Skeletal muscle satellite cell (primary cell): ENCODE data around the gene WDR7.

Experiments used
- H3K27me3 ChIP-seq: 2 replicates; pipeline ENCODE4 v1.7.0; 2013; ENCODE audit warnings: low read length; ENCODE audit not compliant: control insufficient read depth, insufficient read depth
- H3K36me3 ChIP-seq: 2 replicates; pipeline ENCODE4 v1.7.0; 2013; ENCODE audit warnings: mild to moderate bottlenecking, control low read depth, low read length; ENCODE audit not compliant: insufficient read depth
- H3K4me1 ChIP-seq: 2 replicates; pipeline ENCODE4 v1.7.0; 2013; ENCODE audit warnings: low read length; ENCODE audit not compliant: control insufficient read depth, insufficient read depth
- H3K4me2 ChIP-seq: 2 replicates; pipeline ENCODE4 v1.7.0; 2013; ENCODE audit warnings: mild to moderate bottlenecking, low read length
- H3K4me3 ChIP-seq: 2 replicates; pipeline ENCODE4 v1.7.0; 2013; ENCODE audit warnings: low read length
- H3K9ac ChIP-seq: 2 replicates; pipeline ENCODE4 v1.7.0; 2013; ENCODE audit warnings: mild to moderate bottlenecking, low read depth, low read length, moderate library complexity
- H3K9me3 ChIP-seq: replicated peaks from 2 replicates; pipeline ENCODE4 v1.7.0; 2013; ENCODE audit warnings: mild to moderate bottlenecking, control low read depth, low read length

The WDR7 gene

DNA sequence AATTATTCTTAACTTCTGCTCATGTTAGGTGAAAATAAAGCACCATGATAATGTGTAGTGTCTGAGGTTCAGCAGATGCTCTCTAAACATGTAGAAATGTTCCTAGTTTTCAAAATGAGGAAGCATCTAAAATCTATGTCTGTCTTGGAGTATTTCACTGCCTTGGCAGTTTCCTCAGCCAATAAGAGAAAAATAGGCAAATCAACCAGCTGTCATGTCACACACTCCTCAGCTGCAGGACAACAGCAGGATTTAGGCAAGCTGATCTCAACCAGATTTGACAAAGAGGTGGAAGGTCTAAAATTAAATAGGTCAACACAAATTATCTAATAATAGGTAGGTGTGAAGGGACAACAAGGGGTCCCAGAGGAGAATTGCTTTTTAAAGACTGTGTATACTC, 331.6 kb downstream of the WDR7 start:
- no peaks in the 10 kb centered on the region for H3K36me3 ChIP-seq
- H3K27me3 ChIP-seq = no peaks in the 10 kb centered on the region
- no peak overlapping the region for H3K9ac ChIP-seq
- H3K9me3 ChIP-seq = no peaks in the 10 kb centered on the region
- H3K4me1 ChIP-seq = no peaks in the 10 kb centered on the region
- no peak overlapping the region for H3K4me3 ChIP-seq
- no peak overlapping the region for H3K4me2 ChIP-seq

DNA sequence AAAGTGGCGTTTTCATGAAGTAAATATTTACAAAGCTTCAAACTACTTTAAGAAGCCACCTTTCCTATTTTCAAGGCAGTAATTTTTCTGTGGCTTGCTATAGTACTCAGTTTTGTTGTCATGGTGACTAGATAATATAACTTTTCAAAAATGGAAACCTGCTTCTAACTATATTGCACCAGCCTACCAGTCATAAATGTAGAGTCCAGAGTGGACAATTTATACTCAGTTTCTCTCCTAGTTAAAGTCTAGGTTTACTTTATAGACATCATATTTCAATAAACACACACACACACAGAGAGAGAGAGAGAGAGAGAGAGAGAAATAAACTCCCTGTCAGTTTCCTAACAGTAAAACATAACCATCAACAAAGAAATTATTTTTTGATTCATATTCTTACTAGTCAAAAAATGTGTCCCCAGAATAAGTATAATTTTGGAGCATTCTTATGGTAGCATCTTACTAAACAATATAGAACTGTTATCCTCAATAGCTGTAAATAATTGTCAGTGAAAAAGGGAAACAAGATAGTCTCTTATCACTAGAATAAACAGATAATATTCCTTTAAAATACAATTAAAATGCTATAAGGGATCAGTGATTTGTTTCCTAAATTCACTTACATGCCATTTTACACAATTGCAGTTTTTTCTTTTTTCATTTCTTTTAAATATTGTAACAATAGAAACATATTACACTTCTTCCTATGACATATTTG, 332.3 kb downstream of the WDR7 start:
- no peak overlapping the region for H3K4me2 ChIP-seq
- H3K36me3 ChIP-seq = no peaks in the 10 kb centered on the region
- no peak overlapping the region for H3K4me3 ChIP-seq
- H3K27me3 ChIP-seq = no peaks in the 10 kb centered on the region
- no peak overlapping the region for H3K9ac ChIP-seq
- no peaks in the 10 kb centered on the region for H3K4me1 ChIP-seq
- H3K9me3 ChIP-seq = no peaks in the 10 kb centered on the region

- Histone ChIP-seq H3K4me1 (no peaks in the 10 kb centered on the region), H3K4me3 (no peak overlapping the region), H3K9me3 (no peaks in the 10 kb centered on the region), H3K4me2 (no peak overlapping the region), H3K27me3 (no peaks in the 10 kb centered on the region), H3K36me3 (no peaks in the 10 kb centered on the region), H3K9ac (no peak overlapping the region)
Observed at GRCh38 chr18:56984731-56985130, 333.6 kb downstream of the WDR7 start.

GRCh38 chr18:56986829-56987228, 335.7 kb downstream of the WDR7 start:
- no peaks in the 10 kb centered on the region for H3K27me3 ChIP-seq
- H3K36me3 ChIP-seq = no peaks in the 10 kb centered on the region
- H3K4me2 ChIP-seq = no peak overlapping the region
- no peaks in the 10 kb centered on the region for H3K4me1 ChIP-seq
- no peak overlapping the region for H3K4me3 ChIP-seq
- H3K9me3 ChIP-seq = no peaks in the 10 kb centered on the region
- H3K9ac ChIP-seq = no peak overlapping the region

- H3K4me3 ChIP-seq = no peak overlapping the region
- no peaks in the 10 kb centered on the region for H3K9me3 ChIP-seq
- H3K4me1 ChIP-seq = no peaks in the 10 kb centered on the region
- H3K9ac ChIP-seq = no peak overlapping the region
- no peak overlapping the region for H3K4me2 ChIP-seq
- no peaks in the 10 kb centered on the region for H3K27me3 ChIP-seq
- H3K36me3 ChIP-seq = no peaks in the 10 kb centered on the region
Observed at GRCh38 chr18:56987236-56987635, 336.1 kb downstream of the WDR7 start.

DNA sequence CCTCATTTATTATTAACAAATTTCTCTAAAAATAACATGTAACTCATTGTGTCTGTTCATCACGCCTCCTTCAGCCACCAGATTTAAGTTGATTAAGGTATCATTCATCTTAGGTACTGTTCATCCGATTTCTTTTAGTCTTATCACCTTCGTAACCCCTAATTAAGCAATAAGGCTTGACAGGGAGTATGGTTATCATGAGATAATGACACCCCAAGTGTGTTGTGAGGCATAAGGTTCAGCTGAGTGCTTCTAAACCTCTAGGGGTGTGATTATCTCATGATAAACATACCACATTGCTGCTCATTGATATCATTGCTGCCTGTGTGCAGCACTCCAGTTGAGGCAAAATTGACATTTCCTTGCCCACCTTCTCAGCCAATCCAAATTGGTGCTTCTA, 336.9 kb downstream of the WDR7 start:
- Histone ChIP-seq H3K36me3 (no peaks in the 10 kb centered on the region), H3K4me1 (peaks cover 6% of the 10 kb centered on the region), H3K4me3 (no peak overlapping the region), H3K9ac (no peak overlapping the region), H3K9me3 (no peaks in the 10 kb centered on the region), H3K4me2 (no peak overlapping the region), H3K27me3 (no peaks in the 10 kb centered on the region)

GRCh38 chr18:56990678-56991077, 339.5 kb downstream of the WDR7 start:
- Histone ChIP-seq H3K36me3 (no peaks in the 10 kb centered on the region), H3K4me3 (no peak overlapping the region), H3K27me3 (no peaks in the 10 kb centered on the region), H3K9ac (no peak overlapping the region), H3K4me1 (peaks cover 12% of the 10 kb centered on the region), H3K9me3 (no peaks in the 10 kb centered on the region), H3K4me2 (no peak overlapping the region)

- H3K9me3 ChIP-seq = no peaks in the 10 kb centered on the region
Observed at GRCh38 chr18:56992777-56993176, 341.6 kb downstream of the WDR7 start.

DNA sequence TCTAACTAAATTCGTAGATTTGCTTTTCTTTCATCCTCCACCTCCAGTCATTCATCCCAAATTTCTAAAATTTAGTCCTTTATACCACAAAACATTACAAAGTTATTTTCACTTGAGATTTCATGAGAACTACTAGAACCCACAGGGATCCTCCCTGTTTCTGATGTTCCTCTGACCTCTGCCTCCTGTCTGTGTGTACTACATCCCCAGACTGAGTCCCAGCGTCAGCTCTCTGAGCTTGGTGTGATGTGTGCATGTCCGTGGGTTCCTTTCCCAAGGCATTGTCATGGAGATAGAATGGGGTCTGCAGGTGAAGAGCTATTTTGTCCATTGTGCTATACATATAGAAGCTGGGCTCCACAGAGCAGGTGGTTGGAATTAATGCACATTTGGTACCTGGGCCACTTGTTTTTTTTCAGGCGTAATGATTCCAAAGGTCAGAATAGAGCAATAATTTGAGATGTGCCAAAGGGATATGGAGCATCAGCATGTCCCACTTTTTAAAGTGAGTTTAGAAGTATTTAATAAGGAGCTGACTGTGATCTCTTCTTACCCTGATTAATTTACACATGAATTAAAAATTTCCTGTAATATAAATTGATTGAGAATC, 344.5 kb downstream of the WDR7 start:
- Histone ChIP-seq H3K36me3 (no peaks in the 10 kb centered on the region), H3K9ac (no peak overlapping the region), H3K4me3 (no peak overlapping the region), H3K27me3 (no peaks in the 10 kb centered on the region), H3K4me1 (peaks cover 12% of the 10 kb centered on the region), H3K9me3 (no peaks in the 10 kb centered on the region), H3K4me2 (no peak overlapping the region)

More at GRCh38 chr18:56992777-56993176, 341.6 kb downstream of the WDR7 start:
- peaks cover 12% of the 10 kb centered on the region for H3K4me1 ChIP-seq
- no peaks in the 10 kb centered on the region for H3K27me3 ChIP-seq
- H3K4me2 ChIP-seq = no peak overlapping the region
- H3K9ac ChIP-seq = no peak overlapping the region
- H3K4me3 ChIP-seq = no peak overlapping the region
- H3K36me3 ChIP-seq = no peaks in the 10 kb centered on the region

DNA sequence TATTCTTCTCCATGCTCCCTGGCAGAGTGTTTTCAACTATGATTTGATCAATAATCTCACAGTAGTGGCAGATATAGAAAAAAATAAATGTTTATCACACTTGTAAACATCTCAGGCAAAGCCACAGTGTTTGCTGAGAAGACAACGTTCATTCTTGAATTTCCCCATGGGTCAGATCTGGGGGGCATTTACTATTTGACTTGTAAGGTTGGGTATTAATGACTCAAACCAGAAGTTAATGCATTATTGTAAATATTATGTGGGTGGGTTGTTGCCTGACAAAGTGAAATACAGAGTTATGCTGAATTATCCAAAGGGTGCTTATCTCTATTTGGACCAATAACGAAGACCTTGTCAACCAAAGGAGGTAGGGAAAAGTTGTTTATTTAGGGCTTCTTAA, 346.0 kb downstream of the WDR7 start:
- no peak overlapping the region for H3K9ac ChIP-seq
- H3K4me2 ChIP-seq = no peak overlapping the region
- H3K36me3 ChIP-seq = no peaks in the 10 kb centered on the region
- no peaks in the 10 kb centered on the region for H3K9me3 ChIP-seq
- H3K4me1 ChIP-seq = peaks cover 12% of the 10 kb centered on the region
- H3K4me3 ChIP-seq = no peak overlapping the region
- H3K27me3 ChIP-seq = no peaks in the 10 kb centered on the region

- Histone ChIP-seq H3K4me2 (no peak overlapping the region), H3K4me1 (peaks cover 27% of the 10 kb centered on the region), H3K4me3 (no peak overlapping the region), H3K9ac (no peak overlapping the region), H3K27me3 (no peaks in the 10 kb centered on the region), H3K9me3 (no peaks in the 10 kb centered on the region), H3K36me3 (no peaks in the 10 kb centered on the region)
Observed at GRCh38 chr18:56999823-57000222, 348.7 kb downstream of the WDR7 start.

DNA sequence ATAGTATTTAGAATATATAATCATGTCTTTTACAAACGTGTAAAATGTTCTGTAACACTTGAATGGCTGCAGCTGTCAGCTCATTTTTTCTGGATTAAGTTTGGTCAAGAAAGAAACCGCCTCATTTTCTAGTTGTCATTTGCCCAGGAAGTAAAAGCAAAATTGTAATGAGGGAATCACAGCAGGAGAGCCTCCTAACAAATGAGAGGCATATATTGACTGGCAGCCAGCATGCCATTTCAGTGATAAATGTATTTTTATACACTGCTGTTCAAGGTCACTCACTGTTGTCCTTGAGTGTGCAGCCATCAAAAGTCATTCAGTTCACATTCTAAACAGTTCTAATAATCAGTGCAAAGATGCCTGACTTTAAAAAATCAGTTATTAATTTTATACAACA, 351.5 kb downstream of the WDR7 start:
- no peak overlapping the region for H3K4me3 ChIP-seq
- no peaks in the 10 kb centered on the region for H3K36me3 ChIP-seq
- peaks cover 29% of the 10 kb centered on the region for H3K4me1 ChIP-seq
- H3K9me3 ChIP-seq = no peaks in the 10 kb centered on the region
- H3K4me2 ChIP-seq = no peak overlapping the region
- no peak overlapping the region for H3K9ac ChIP-seq
- H3K27me3 ChIP-seq = no peaks in the 10 kb centered on the region
